Measurements from ENCODE around the gene STX7.

Gene STX7

GRCh38 chr6:132491881-132492280, 21.0 kb downstream of the STX7 start:
- DNase-seq (ENCODE audit: extremely low read depth, low read depth), result no peak
- TF ChIP-seq, protein P1, sequence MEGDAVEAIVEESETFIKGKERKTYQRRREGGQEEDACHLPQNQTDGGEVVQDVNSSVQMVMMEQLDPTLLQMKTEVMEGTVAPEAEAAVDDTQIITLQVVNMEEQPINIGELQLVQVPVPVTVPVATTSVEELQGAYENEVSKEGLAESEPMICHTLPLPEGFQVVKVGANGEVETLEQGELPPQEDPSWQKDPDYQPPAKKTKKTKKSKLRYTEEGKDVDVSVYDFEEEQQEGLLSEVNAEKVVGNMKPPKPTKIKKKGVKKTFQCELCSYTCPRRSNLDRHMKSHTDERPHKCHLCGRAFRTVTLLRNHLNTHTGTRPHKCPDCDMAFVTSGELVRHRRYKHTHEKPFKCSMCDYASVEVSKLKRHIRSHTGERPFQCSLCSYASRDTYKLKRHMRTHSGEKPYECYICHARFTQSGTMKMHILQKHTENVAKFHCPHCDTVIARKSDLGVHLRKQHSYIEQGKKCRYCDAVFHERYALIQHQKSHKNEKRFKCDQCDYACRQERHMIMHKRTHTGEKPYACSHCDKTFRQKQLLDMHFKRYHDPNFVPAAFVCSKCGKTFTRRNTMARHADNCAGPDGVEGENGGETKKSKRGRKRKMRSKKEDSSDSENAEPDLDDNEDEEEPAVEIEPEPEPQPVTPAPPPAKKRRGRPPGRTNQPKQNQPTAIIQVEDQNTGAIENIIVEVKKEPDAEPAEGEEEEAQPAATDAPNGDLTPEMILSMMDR (IDR thresholded peaks at IDR 0.05; ENCODE audit: low read depth, low read length), result no peak

DNA sequence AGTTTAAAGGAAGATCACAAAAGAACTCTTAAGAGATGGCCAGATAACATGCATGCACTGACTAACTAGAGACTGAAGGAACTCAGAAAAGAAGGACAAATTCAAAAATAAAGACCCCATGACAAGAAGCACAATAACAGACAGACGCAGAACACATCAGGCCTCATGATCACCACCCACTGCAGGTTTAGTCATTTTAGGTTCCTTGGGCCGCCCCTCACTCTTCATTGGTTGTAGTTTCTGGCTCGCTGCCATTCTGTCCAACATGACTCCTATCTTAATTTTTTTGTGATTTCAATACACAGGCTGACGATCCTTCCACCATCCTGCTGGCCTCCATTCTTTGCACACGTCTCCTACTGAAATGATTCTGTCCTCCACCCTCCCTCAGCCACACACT, 21.6 kb downstream of the STX7 start:
- DNase-seq (ENCODE audit: extremely low read depth, low read depth), result no peak
- TF ChIP-seq, protein P1 (IDR thresholded peaks at IDR 0.05; ENCODE audit: low read depth, low read length), result no peak

GRCh38 chr6:132490478-132491204, 22.3 kb downstream of the STX7 start:
- DNase-seq (ENCODE audit: extremely low read depth, low read depth), result no peak
- TF ChIP-seq, protein P1 (IDR thresholded peaks at IDR 0.05; ENCODE audit: low read depth, low read length), result no peak

DNA sequence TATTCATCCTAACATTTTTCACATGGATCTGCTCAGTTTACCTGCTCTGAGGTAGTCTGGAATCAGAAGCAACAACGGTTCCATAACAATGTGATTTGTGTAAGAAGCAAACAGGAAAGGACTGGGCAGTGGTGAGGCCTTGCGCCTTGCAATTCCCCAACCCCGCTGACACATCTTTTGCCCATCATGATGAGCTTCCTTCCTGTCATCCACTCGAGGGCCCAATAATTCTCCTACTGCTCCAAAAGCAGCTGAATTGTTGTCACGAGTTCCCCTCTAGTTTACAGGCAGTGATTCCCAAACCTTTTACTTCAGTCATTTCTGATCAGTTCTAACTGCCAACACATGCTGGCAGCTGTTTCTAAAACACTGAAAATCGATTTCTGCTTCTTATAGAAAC, 22.9 kb downstream of the STX7 start:
- no peak for DNase-seq (ENCODE audit: extremely low read depth, low read depth)
- TF ChIP-seq, protein P1 (IDR thresholded peaks at IDR 0.05; ENCODE audit: low read depth, low read length), result no peak

- TF ChIP-seq, protein P1 (IDR thresholded peaks at IDR 0.05; ENCODE audit: low read depth, low read length), result no peak
- DNase-seq (ENCODE audit: extremely low read depth, low read depth), result no peak
These were observed 23.5 kb downstream of the STX7 start for GRCh38 chr6:132489376-132489775.

DNA sequence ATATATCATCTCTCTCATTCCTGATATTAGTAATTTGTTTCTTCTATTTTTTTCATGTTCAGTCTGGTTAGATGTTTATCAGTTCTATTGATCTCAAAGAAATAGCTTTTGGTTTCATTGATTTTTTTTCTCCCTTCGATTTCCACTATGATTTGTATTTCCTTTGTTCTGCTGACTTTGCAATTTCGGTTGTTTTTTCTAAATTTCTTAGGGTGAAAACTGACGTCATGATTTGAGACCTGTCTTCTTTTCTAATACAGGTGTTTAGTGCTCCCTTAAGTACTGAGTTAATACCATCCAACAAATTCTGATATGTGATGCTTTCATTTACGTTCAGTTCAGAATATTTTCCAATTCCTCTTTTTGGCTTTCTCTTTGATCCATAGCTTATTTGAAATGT, 25.2 kb downstream of the STX7 start:
- TF ChIP-seq, protein P1 (IDR thresholded peaks at IDR 0.05; ENCODE audit: low read depth, low read length), result no peak
- DNase-seq (ENCODE audit: extremely low read depth, low read depth), result no peak

DNA sequence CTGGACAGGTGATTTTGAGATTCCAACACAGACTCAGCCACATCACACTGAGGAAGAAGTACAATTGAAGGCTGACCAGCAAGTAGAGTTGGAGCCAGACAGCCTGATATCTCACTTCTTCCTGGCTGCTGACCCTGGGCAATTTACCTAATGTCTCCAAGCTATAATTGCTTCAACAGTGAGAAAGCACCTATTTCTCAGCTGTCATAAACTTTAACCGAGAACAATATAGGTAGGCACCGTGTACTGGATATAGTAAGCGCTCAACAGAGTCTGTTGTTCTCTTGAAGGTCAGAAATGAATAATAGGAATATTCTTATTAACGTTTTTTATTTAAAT, 28.3 kb downstream of the STX7 start:
- TF ChIP-seq, protein P1 (IDR thresholded peaks at IDR 0.05; ENCODE audit: low read depth, low read length), result no peak
- DNase-seq (ENCODE audit: extremely low read depth, low read depth), result no peak
